H1 (cell line): ENCODE measurements around the gene GNGT2. TPM values are rescaled to one million over a fixed set of nuclear protein-coding genes. Genes with fewer than 3 reads are reported as not detected.

Source experiments
- BACH1 ChIP-seq: IDR thresholded peaks from 2 replicates; pipeline ENCODE4 v1.6.1; 2012; ENCODE audit warnings: low read length, improper control_type of control experiment
- RAD21 ChIP-seq, 2 experiments: IDR thresholded peaks in 1 of 2; conservative IDR thresholded peaks in 1 of 2; 2 replicates each; pipeline ENCODE4 v1.6.1; 2011; ENCODE audit warnings: low read depth in 2 of 2, low read length in 2 of 2, improper control_type of control experiment in 1 of 2, inconsistent platforms in 1 of 2, mild to moderate bottlenecking in 1 of 2, moderate library complexity in 1 of 2
- RFX5 ChIP-seq: IDR thresholded peaks from 2 replicates; pipeline ENCODE4 v1.6.1; 2011; ENCODE audit warnings: low read depth, low read length, improper control_type of control experiment, borderline replicate concordance
- SIN3A ChIP-seq, 2 experiments: IDR thresholded peaks in 1 of 2; conservative IDR thresholded peaks in 1 of 2; 2 replicates each; pipeline ENCODE4 v1.6.1; 2011 to 2012; ENCODE audit warnings: low read length in 2 of 2, improper control_type of control experiment in 1 of 2, low read depth in 1 of 2, mild to moderate bottlenecking in 1 of 2
- polyA plus RNA-seq, 7 experiments: library from polyadenylated mRNA; depleted of rRNA in 3 of 7; stranded (reverse) in 5 of 7; unstranded in 2 of 7; fragments of >200 nt in 5 of 7; fragments of 200-250 nt in 2 of 7; gene quantifications; 1 replicate in 5 of 7; 2 replicates in 1 of 7; 4 replicates in 1 of 7; pipeline versions ENCODE4 v1.2.1 to v1.2.3, GENCODE V29; 2011 to 2013; ENCODE audit warnings: missing spikeins in 2 of 7, mixed read lengths in 2 of 7
- total RNA-seq: library from RNA; stranded (reverse); fragmentation: NEBNext Ultra II Directional; extraction: Animal tissue kit (Norgen Biotek cat#: 25700); gene quantifications from 2 replicates; pipeline ENCODE4 v1.2.1, GENCODE V29; 2021

GNGT2 gene
- total and polyA plus RNA-seq, 2 of the 8 experiments (the other 6 are each of a cell fraction or from before 2014, with no cell fraction given), result 1.3 to 1.4 TPM

DNA sequence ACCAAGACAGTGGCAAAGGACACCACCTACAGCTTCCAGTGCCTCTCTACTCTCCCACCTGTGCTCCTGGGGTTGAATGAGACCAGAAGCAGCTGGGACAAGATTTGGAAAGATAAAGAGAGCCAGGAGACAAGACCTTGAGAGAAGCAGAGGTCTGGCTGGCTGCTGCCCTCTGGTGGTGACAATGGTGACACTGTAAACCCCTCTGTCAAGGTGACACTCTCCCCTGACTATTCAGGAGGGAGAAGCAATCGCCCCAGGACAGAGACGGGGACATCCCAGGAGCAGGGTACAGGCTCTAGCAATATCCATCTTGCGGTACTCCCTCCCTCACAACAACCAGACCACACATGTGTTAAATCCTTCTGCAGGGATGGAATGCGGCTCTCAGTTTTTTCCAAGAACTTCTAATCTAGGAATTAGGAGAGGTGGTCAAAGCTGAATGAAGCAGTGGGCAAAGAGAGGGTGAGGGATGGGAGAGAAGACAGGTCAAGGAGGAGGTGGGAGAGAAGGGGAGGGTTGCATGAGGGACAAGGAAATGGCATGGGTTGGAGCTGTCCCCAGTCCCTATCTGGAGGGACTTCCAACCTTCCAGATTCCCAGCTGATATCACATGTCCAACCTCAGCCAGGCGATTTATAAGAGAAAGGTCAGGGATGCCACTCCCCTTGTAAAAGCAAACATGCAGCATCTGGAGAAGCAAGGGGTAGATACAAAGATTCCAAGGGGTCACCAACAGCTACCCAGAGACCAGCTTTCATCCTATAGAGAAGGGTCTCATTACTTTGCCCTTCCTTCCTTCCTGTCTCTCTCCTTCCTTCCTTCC lies 17.3 kb upstream of the GNGT2 start (continued):
- peak; percentile 75 to 87 for TF ChIP-seq RAD21 (IDR thresholded peaks at IDR 0.05 in 1 of 2, conservative IDR thresholded peaks at IDR 0.05 in 1 of 2; ENCODE audit: low read depth in 2 of 2, low read length in 2 of 2)
- peak in 1 of 2 experiments; percentile 71; a peak in 2 of 4 replicates for TF ChIP-seq SIN3A (conservative IDR thresholded peaks at IDR 0.05 in 1 of 2, IDR thresholded peaks at IDR 0.05 in 1 of 2; ENCODE audit: low read depth in 1 of 2, low read length in 2 of 2)
- no peak for TF ChIP-seq BACH1
- TF ChIP-seq RFX5, result no peak
